Measurements from ENCODE around the gene SLC25A19.

GRCh38 chr17:75261336-75262111 is 27.7 kb downstream of the SLC25A19 start, which contains the start of the genes GGA3 and MRPS7:
- TF ChIP-seq CTCF (IDR thresholded peaks at IDR 0.05) (peak in 1 of 4 experiments; percentile 4), POLR2A (IDR thresholded peaks at IDR 0.05) (peak; percentile 59 to 69)

Data from uterus (tissue), 2 donors.